A549 (cell line): ENCODE results near the gene MAP1LC3B2.

Experiments
- CEBPB ChIP-seq, 2 experiments: fragments of >200 bp in 1 of 2; sonication (Bioruptor Twin) in 1 of 2; formaldehyde crosslinking in 1 of 2; IDR thresholded peaks; 2 replicates each; pipeline ENCODE4 v1.6.1; 2012 to 2016
- CTCF ChIP-seq: fragments of >200 bp; sonication (Bioruptor Twin); formaldehyde crosslinking; IDR thresholded peaks from 3 replicates; pipeline ENCODE4 v1.5.1; 2016
- E2F6 ChIP-seq: IDR thresholded peaks from 2 replicates; pipeline ENCODE4 v1.6.1; 2012; ENCODE audit warnings: low read depth, borderline replicate concordance
- EHMT2 ChIP-seq: fragments of 200-600 bp; sonication (generic); IDR thresholded peaks from 2 replicates; pipeline ENCODE4 v1.6.1; 2016; ENCODE audit warnings: antibody characterized with exemption, low read depth, mild to moderate bottlenecking, moderate library complexity
- EP300 ChIP-seq, 2 experiments: fragments of >200 bp; sonication (Bioruptor Twin); formaldehyde crosslinking; IDR thresholded peaks; 2 replicates in 1 of 2; 3 replicates in 1 of 2; pipeline ENCODE4 v1.6.1; 2016 to 2017
- HDAC2 ChIP-seq: fragments of 200-600 bp; sonication (generic); IDR thresholded peaks from 2 replicates; pipeline ENCODE4 v1.6.1; 2016
- PBX3 ChIP-seq: IDR thresholded peaks from 2 replicates; pipeline ENCODE4 v1.6.1; 2012
- POLR2A ChIP-seq: IDR thresholded peaks from 2 replicates; pipeline ENCODE4 v1.6.1; 2012; ENCODE audit warnings: mild to moderate bottlenecking, low read length
- TP53 ChIP-seq: fragments of 250-450 bp; sonication (Bioruptor Pico); IDR thresholded peaks from 2 replicates; pipeline ENCODE4 v1.5.0; 2021; ENCODE audit warnings: mild to moderate bottlenecking, moderate library complexity
- ZC3H11A ChIP-seq: fragments of 450-650 bp; IDR thresholded peaks from 2 replicates; pipeline ENCODE4 v1.6.1; 2014; ENCODE audit warnings: antibody characterized with exemption, mild to moderate bottlenecking

- TF ChIP-seq CTCF, result no peak
- no peak for TF ChIP-seq TP53 (CRISPR knock-in tag)
- no peak for TF ChIP-seq PBX3
- TF ChIP-seq ZC3H11A, result no peak
- no peak for TF ChIP-seq CEBPB (IDR thresholded peaks at IDR 0.05)
- no peak for TF ChIP-seq POLR2A
- no peak for TF ChIP-seq EHMT2
- TF ChIP-seq E2F6, result no peak
- no peak for TF ChIP-seq HDAC2
- TF ChIP-seq EP300 (IDR thresholded peaks at IDR 0.05), result no peak
Measured at GRCh38 chr12:116551619-116551951, 7.6 kb upstream of the MAP1LC3B2 start.
